WTC11 (cell line): ENCODE data around the gene CYP1A2. TPM values are rescaled to one million over a fixed set of nuclear protein-coding genes. Genes with fewer than 3 reads are reported as not detected.

Experiments
- ATAC-seq: fragments of 200-7000 bp; cut with Tn5 transposase; 2 replicates; pipeline ENCODE4 v1.10.0; 2021; ENCODE audit warnings: mild to moderate bottlenecking, moderate library complexity
- CTCF ChIA-PET: fragments of 300-600 bp; sonication (Branson Sonifier 250); formaldehyde crosslinking; loops from one replicate; lab custom pipeline; 2021; ENCODE audit warnings: antibody characterized with exemption; lab: Charles Lee
- POLR2A ChIA-PET: fragments of 350-600 bp; sonication (Branson Sonifier 250); formaldehyde crosslinking; loops from one replicate; lab custom pipeline; 2021; ENCODE audit warnings: antibody characterized with exemption; lab: Charles Lee
- DNase-seq: peaks from one replicate; pipeline ENCODE4 v3.0.0; 2021; ENCODE audit warnings: low spot score
- H3K27ac Mint-ChIP-seq: 2 replicates; pipeline ENCODE4 v1.8.0; 2021; ENCODE audit warnings: mixed read lengths
- H3K27me3 Mint-ChIP-seq: 2 replicates; pipeline ENCODE4 v1.8.0; 2021; ENCODE audit warnings: low read depth, mild to moderate bottlenecking, moderate library complexity, mixed read lengths
- H3K36me3 Mint-ChIP-seq: 2 replicates; pipeline ENCODE4 v1.8.0; 2021; ENCODE audit warnings: mixed read lengths
- H3K4me1 Mint-ChIP-seq: 2 replicates; pipeline ENCODE4 v1.8.0; 2022; ENCODE audit warnings: mixed read lengths
- H3K4me3 Mint-ChIP-seq: 2 replicates; pipeline ENCODE4 v1.8.0; 2021; ENCODE audit warnings: mild to moderate bottlenecking, moderate library complexity, mixed read lengths
- H3K9me3 Mint-ChIP-seq: 2 replicates; pipeline ENCODE4 v1.8.0; 2021; ENCODE audit warnings: mixed read lengths
- GABPB1 ChIP-seq: sonication (generic); formaldehyde crosslinking; IDR thresholded peaks from 2 replicates; pipeline ENCODE4 v1.8.1; 2023; ENCODE audit warnings: mild to moderate bottlenecking, missing genetic modification reagents
- NFYB ChIP-seq: sonication (generic); formaldehyde crosslinking; conservative IDR thresholded peaks from 2 replicates; pipeline ENCODE4 v1.8.0; 2022; ENCODE audit warnings: low read depth, missing genetic modification reagents
- SP1 ChIP-seq: sonication (generic); formaldehyde crosslinking; conservative IDR thresholded peaks from 2 replicates; pipeline ENCODE4 v1.8.1; 2022; ENCODE audit warnings: missing genetic modification reagents
- TCF7 ChIP-seq: sonication (generic); formaldehyde crosslinking; IDR thresholded peaks from 2 replicates; pipeline ENCODE4 v1.8.0; 2022; ENCODE audit warnings: mild to moderate bottlenecking, low read depth, missing genetic modification reagents, moderate library complexity
- ZNF138 ChIP-seq: sonication (generic); formaldehyde crosslinking; conservative IDR thresholded peaks from 2 replicates; pipeline ENCODE4 v1.8.1; 2022; ENCODE audit warnings: mild to moderate bottlenecking, moderate library complexity, missing genetic modification reagents
- ZNF416 ChIP-seq: fragments of 250-450 bp; sonication (Bioruptor Pico); IDR thresholded peaks from 2 replicates; pipeline ENCODE4 v1.9.0; 2021; ENCODE audit warnings: mild to moderate bottlenecking, inconsistent platforms
- total RNA-seq: library from RNA; stranded (reverse); gene quantifications from 3 replicates; pipeline ENCODE4 v1.2.3, GENCODE V29; 2021
- TF ChIP-seq, protein P1 (sequence below): sonication (generic); formaldehyde crosslinking; IDR thresholded peaks from 2 replicates; pipeline ENCODE4 v1.8.0; 2023; ENCODE audit warnings: missing genetic modification reagents, mild to moderate bottlenecking, borderline replicate concordance
- TF ChIP-seq, protein P2 (sequence below): sonication (generic); formaldehyde crosslinking; IDR thresholded peaks from 2 replicates; pipeline ENCODE4 v1.8.1; 2023; ENCODE audit warnings: mild to moderate bottlenecking, moderate library complexity, missing genetic modification reagents
- TF ChIP-seq, protein P3 (sequence below): sonication (generic); formaldehyde crosslinking; IDR thresholded peaks from 2 replicates; pipeline ENCODE4 v1.8.0; 2022; ENCODE audit warnings: mild to moderate bottlenecking, missing genetic modification reagents
- TF ChIP-seq, protein P4 (sequence below): sonication (generic); formaldehyde crosslinking; IDR thresholded peaks from 2 replicates; pipeline ENCODE4 v1.8.1; 2023; ENCODE audit warnings: mild to moderate bottlenecking, missing genetic modification reagents
- TF ChIP-seq, protein P5 (sequence below): sonication (generic); formaldehyde crosslinking; IDR thresholded peaks from 2 replicates; pipeline ENCODE4 v1.8.1; 2022; ENCODE audit warnings: low read depth, mild to moderate bottlenecking, moderate library complexity, missing genetic modification reagents, borderline replicate concordance
- TF ChIP-seq, protein P6 (sequence below): sonication (generic); formaldehyde crosslinking; conservative IDR thresholded peaks from 2 replicates; pipeline ENCODE4 v1.8.1; 2022; ENCODE audit warnings: mild to moderate bottlenecking, missing genetic modification reagents

Gene CYP1A2
- total RNA-seq, 1 experiment from 2014 or later = not detected

DNA sequence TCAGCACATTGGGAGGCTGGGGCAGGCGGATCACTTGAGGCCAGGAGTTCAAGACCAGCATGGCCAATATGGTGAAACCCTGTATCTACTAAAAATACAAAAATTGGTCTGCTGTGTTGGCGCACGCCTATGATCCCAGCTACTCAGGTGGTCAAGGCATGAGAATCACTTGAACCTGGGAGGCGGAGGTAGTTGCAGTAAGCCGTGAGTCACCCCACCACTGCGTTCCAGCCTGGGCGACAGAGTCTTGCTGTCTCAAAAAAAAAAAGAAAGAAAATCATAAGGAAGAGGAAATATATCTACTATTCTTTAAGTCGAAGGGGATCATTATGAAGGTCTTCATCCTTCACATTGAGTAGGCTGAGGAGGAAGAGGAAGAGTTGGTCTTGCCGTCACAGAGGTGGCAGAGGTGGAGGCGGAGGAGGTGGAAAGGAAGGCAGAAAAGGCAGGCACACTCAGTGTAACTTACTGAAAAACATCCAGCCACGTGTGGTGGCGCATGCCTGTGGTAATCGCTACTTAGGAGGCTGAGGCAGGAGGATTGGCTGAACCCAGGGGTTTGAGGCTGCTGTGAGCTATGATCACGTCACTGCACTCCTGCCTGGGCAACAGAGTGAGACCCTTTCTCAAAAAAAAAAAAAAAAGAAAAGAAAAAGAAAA is 47.5 kb downstream of the CYP1A2 start (continued):
- TF ChIP-seq, protein P1, sequence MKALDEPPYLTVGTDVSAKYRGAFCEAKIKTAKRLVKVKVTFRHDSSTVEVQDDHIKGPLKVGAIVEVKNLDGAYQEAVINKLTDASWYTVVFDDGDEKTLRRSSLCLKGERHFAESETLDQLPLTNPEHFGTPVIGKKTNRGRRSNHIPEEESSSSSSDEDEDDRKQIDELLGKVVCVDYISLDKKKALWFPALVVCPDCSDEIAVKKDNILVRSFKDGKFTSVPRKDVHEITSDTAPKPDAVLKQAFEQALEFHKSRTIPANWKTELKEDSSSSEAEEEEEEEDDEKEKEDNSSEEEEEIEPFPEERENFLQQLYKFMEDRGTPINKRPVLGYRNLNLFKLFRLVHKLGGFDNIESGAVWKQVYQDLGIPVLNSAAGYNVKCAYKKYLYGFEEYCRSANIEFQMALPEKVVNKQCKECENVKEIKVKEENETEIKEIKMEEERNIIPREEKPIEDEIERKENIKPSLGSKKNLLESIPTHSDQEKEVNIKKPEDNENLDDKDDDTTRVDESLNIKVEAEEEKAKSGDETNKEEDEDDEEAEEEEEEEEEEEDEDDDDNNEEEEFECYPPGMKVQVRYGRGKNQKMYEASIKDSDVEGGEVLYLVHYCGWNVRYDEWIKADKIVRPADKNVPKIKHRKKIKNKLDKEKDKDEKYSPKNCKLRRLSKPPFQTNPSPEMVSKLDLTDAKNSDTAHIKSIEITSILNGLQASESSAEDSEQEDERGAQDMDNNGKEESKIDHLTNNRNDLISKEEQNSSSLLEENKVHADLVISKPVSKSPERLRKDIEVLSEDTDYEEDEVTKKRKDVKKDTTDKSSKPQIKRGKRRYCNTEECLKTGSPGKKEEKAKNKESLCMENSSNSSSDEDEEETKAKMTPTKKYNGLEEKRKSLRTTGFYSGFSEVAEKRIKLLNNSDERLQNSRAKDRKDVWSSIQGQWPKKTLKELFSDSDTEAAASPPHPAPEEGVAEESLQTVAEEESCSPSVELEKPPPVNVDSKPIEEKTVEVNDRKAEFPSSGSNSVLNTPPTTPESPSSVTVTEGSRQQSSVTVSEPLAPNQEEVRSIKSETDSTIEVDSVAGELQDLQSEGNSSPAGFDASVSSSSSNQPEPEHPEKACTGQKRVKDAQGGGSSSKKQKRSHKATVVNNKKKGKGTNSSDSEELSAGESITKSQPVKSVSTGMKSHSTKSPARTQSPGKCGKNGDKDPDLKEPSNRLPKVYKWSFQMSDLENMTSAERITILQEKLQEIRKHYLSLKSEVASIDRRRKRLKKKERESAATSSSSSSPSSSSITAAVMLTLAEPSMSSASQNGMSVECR (CRISPR knock-in tag) = no peak

DNA sequence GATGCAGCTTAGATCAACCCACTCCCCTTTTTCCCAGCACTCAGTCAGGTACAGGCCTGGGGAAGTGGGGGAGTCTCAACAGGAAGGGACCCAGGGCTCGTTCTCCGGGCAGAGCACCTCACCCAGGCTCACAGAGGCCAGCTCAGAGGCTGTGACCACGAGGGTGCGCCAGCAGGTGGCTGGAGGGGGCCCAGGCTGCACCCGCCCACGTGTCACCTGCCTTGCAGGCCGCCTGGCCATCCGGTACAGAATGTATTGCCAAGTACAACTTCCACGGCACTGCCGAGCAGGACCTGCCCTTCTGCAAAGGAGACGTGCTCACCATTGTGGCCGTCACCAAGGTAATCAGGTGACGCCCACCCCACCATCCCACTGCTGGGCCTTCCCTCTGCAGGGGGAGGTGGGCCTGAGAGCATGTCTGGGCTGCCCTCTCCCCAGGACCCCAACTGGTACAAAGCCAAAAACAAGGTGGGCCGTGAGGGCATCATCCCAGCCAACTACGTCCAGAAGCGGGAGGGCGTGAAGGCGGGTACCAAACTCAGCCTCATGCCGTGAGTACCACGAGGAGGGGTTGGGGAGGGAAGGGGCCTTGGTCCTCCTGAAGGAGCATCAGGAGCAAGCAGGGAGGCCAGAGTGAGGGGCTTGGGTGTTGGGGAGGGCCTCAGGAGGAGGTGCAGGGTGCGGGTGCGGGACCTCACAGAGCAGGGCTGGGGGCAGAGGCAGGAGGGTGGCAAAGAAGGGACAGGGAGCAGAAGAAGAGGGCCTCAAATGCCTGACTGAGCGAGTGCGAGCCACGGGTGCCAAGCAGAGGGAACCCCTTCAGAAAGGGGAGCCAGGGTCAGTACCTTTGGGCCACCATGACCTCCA is 50.0 kb downstream of the CYP1A2 start:
- ATAC-seq = no peak
- Mint-ChIP-seq H3K27ac (no peak overlapping the region; the same call in 1 of the 2 replicates), H3K4me3 (no peak overlapping the region), H3K36me3 (peaks cover 7% of the 10 kb centered on the region; the same call in 1 of the 2 replicates), H3K27me3 (no peaks in the 10 kb centered on the region), H3K9me3 (no peaks in the 10 kb centered on the region), H3K4me1 (0 out of 2 replicates have a peak, but pooled peaks cover 2% of the 10 kb centered on the region)
- no peak for DNase-seq
- TF ChIP-seq, protein P2, sequence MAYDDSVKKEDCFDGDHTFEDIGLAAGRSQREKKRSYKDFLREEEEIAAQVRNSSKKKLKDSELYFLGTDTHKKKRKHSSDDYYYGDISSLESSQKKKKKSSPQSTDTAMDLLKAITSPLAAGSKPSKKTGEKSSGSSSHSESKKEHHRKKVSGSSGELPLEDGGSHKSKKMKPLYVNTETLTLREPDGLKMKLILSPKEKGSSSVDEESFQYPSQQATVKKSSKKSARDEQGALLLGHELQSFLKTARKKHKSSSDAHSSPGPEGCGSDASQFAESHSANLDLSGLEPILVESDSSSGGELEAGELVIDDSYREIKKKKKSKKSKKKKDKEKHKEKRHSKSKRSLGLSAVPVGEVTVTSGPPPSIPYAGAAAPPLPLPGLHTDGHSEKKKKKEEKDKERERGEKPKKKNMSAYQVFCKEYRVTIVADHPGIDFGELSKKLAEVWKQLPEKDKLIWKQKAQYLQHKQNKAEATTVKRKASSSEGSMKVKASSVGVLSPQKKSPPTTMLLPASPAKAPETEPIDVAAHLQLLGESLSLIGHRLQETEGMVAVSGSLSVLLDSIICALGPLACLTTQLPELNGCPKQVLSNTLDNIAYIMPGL (CRISPR knock-in tag) = no peak
- TF ChIP-seq, protein P3, sequence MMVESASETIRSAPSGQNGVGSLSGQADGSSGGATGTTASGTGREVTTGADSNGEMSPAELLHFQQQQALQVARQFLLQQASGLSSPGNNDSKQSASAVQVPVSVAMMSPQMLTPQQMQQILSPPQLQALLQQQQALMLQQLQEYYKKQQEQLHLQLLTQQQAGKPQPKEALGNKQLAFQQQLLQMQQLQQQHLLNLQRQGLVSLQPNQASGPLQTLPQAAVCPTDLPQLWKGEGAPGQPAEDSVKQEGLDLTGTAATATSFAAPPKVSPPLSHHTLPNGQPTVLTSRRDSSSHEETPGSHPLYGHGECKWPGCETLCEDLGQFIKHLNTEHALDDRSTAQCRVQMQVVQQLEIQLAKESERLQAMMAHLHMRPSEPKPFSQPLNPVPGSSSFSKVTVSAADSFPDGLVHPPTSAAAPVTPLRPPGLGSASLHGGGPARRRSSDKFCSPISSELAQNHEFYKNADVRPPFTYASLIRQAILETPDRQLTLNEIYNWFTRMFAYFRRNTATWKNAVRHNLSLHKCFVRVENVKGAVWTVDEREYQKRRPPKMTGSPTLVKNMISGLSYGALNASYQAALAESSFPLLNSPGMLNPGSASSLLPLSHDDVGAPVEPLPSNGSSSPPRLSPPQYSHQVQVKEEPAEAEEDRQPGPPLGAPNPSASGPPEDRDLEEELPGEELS (CRISPR knock-in tag) = no peak
- TF ChIP-seq TCF7 (CRISPR knock-in tag) = no peak
- TF ChIP-seq SP1 (CRISPR knock-in tag) = no peak
- no peak for TF ChIP-seq ZNF416 (CRISPR knock-in tag)
- POLR2A ChIA-PET = no interaction called here
- CTCF ChIA-PET = interaction anchor here (0.6 to 4.9 kb wide), 17 partner anchors 9 to 168 kb away, joined by 3 to 101 read pairs (median 7); partner anchors contain the start of genes CPLX3 and CSK

DNA sequence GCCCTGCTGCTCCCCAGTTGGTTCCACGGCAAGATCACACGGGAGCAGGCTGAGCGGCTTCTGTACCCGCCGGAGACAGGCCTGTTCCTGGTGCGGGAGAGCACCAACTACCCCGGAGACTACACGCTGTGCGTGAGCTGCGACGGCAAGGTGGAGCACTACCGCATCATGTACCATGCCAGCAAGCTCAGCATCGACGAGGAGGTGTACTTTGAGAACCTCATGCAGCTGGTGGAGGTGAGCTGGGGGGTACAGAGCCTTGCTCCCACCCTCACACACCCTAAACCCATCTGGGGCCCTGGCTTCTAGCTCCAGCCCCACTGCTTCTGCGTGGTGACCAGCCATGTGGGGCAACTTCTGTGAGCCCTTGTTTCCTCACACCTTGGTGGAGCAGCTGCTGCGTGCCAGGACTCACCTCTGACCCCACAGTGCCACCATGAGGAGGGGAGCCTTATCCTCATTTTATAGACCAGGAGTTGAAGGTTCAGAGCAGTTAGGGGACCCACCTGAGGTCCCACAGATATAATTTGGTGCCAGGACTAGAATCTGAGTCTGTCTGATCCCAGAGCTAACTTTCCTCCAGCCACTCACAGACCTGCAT is 50.7 kb downstream of the CYP1A2 start:
- no peaks in the 10 kb centered on the region for H3K9me3 Mint-ChIP-seq
- no peaks in the 10 kb centered on the region for H3K27me3 Mint-ChIP-seq
- 0 out of 2 replicates have a peak, but pooled peaks cover 2% of the 10 kb centered on the region for H3K4me1 Mint-ChIP-seq
- ATAC-seq (no peak), DNase-seq (no peak)
- no peak overlapping the region for H3K4me3 Mint-ChIP-seq
- H3K36me3 Mint-ChIP-seq = peaks cover 7% of the 10 kb centered on the region; the same call in 1 of the 2 replicates
- peak overlapping the region; percentile 19; the same call in 1 of the 2 replicates for H3K27ac Mint-ChIP-seq
- CTCF ChIA-PET = interaction anchor here (0.6 to 4.9 kb wide), 20 partner anchors 9 to 168 kb away, joined by 3 to 101 read pairs (median 5); partner anchors contain the start of genes CPLX3 and CSK
- POLR2A ChIA-PET = no interaction called here
- TF ChIP-seq, protein P4, sequence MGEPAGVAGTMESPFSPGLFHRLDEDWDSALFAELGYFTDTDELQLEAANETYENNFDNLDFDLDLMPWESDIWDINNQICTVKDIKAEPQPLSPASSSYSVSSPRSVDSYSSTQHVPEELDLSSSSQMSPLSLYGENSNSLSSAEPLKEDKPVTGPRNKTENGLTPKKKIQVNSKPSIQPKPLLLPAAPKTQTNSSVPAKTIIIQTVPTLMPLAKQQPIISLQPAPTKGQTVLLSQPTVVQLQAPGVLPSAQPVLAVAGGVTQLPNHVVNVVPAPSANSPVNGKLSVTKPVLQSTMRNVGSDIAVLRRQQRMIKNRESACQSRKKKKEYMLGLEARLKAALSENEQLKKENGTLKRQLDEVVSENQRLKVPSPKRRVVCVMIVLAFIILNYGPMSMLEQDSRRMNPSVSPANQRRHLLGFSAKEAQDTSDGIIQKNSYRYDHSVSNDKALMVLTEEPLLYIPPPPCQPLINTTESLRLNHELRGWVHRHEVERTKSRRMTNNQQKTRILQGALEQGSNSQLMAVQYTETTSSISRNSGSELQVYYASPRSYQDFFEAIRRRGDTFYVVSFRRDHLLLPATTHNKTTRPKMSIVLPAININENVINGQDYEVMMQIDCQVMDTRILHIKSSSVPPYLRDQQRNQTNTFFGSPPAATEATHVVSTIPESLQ (CRISPR knock-in tag) = no peak
- TF ChIP-seq, protein P5, sequence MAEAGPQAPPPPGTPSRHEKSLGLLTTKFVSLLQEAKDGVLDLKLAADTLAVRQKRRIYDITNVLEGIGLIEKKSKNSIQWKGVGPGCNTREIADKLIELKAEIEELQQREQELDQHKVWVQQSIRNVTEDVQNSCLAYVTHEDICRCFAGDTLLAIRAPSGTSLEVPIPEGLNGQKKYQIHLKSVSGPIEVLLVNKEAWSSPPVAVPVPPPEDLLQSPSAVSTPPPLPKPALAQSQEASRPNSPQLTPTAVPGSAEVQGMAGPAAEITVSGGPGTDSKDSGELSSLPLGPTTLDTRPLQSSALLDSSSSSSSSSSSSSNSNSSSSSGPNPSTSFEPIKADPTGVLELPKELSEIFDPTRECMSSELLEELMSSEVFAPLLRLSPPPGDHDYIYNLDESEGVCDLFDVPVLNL = no peak
- TF ChIP-seq GABPB1 = no peak
- no peak for TF ChIP-seq ZNF138 (CRISPR knock-in tag)
- TF ChIP-seq, protein P6, sequence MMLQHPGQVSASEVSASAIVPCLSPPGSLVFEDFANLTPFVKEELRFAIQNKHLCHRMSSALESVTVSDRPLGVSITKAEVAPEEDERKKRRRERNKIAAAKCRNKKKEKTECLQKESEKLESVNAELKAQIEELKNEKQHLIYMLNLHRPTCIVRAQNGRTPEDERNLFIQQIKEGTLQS = no peak
- TF ChIP-seq NFYB = no peak
